Transverse colon (tissue), 4 donors: ENCODE results near the gene BANF2. TPM values are rescaled to one million over a fixed set of nuclear protein-coding genes. Genes with fewer than 3 reads are reported as not detected.

ENCODE experiments used
- DNase-seq: peaks from one replicate; pipeline ENCODE4 v3.0.0-alpha.2; 2019
- H3K27ac ChIP-seq, 4 donors: fragments of 200-600 bp; sonication (generic); 2 replicates each; pipeline ENCODE4 v1.5.1; 2016 to 2018; ENCODE audit warnings: inconsistent platforms in 4 of 4
- H3K27me3 ChIP-seq: fragments of 200-600 bp; sonication (generic); 2 replicates; pipeline ENCODE4 v1.5.1; 2017; ENCODE audit warnings: inconsistent platforms
- H3K36me3 ChIP-seq, 4 donors: fragments of 200-600 bp; sonication (generic); 2 replicates each; pipeline ENCODE4 v1.5.1; 2017 to 2019; ENCODE audit warnings: inconsistent platforms in 4 of 4
- H3K4me1 ChIP-seq, 4 donors: fragments of 200-600 bp; sonication (generic); 2 replicates each; pipeline ENCODE4 v1.5.1; 2017 to 2020; ENCODE audit warnings: inconsistent platforms in 4 of 4
- H3K4me3 ChIP-seq, 4 donors: fragments of 200-600 bp; sonication (generic); 1 replicate in 1 of 4; 2 replicates in 3 of 4; pipeline versions ENCODE4 v1.5.1 to v1.6.1; 2017 to 2019; ENCODE audit warnings: inconsistent platforms in 4 of 4
- H3K9me3 ChIP-seq, 2 donors: fragments of 200-600 bp; sonication (generic); 2 replicates each; pipeline ENCODE4 v1.5.1; 2017 to 2019; ENCODE audit warnings: inconsistent platforms in 2 of 2
- EP300 ChIP-seq: sonication (generic); formaldehyde crosslinking; IDR thresholded peaks from one replicate; pipeline ENCODE4 v1.6.1; 2017; ENCODE audit warnings: antibody characterized with exemption, low read depth
- POLR2A ChIP-seq: fragments of 450-650 bp; IDR thresholded peaks from one replicate; pipeline ENCODE4 v1.6.1; 2016; ENCODE audit warnings: antibody characterized with exemption, mild to moderate bottlenecking, moderate library complexity
- POLR2AphosphoS5 ChIP-seq, 3 donors: sonication (generic); formaldehyde crosslinking; IDR thresholded peaks; one replicate each; pipeline ENCODE4 v1.6.1; 2016; ENCODE audit warnings: antibody characterized with exemption in 3 of 3
- WGBS, 2 donors: methylation state at CpG; one replicate each; pipeline ENCODE4 v1.1.5; 2018; ENCODE audit warnings: low coverage in 1 of 2; 5-methylcytosine and 5-hydroxymethylcytosine counted together
- in situ Hi-C, 4 donors: fragments of 200-750 bp; cut with MboI; loops; one replicate each; pipeline versions ENCODE4 v1.15.0 to v1.15.1; 2017; ENCODE audit warnings: low sequenced_read_pairs in 3 of 4, low pct_ligation_motif_present in 1 of 4, low pct_unique_long_range_greater_than_20kb in 1 of 4
- intact Hi-C: fragments of 100-400 bp; cut with DNase I; formaldehyde crosslinking; loops from one replicate; pipeline ENCODE4 v1.15.1; 2023; ENCODE audit warnings: low total_unique reads
- total RNA-seq, 4 donors: library from RNA; depleted of rRNA; stranded (reverse); fragments of >200 nt; gene quantifications; one replicate each; pipeline ENCODE4 v1.1.0, GENCODE V29; 2016
- TF ChIP-seq, protein P1 (sequence below), 5 experiments: fragments of 200-600 bp in 3 of 5; fragments of 450-650 bp in 2 of 5; sonication (generic) in 3 of 5; IDR thresholded peaks; 1 replicate in 2 of 5; 2 replicates in 3 of 5; pipeline ENCODE4 v1.5.1; 2016 to 2017; ENCODE audit warnings: antibody characterized with exemption in 5 of 5, inconsistent platforms in 3 of 5, mild to moderate bottlenecking in 2 of 5, moderate library complexity in 1 of 5

BANF2 gene
- total RNA-seq, 4 donors from 2014 or later, result not detected

DNA sequence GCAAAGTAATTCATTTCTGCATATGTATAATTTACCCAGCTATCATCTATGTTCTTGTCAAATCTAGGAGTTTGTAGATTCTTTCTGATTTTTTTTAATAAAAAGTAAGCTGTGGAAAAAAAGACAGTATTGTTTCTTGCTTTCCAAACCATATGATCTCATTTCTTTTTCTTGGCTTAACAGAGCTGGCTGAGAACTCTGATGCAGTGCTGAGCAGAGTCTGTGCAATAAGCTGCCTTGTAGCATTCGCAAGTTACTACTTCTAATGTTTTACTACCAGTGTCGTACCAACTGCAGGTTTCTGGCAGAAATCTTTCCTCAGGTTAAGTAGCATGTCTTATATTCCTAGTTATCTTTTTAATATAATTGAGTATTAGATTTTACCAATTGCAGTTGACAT, 33.3 kb upstream of the BANF2 start:
- in situ Hi-C loops (loop anchor here in 2 of 4 donors (25.0 kb wide), 2 partner anchors 246 to 271 kb away; no protein-coding TSS in a partner anchor), intact Hi-C loops (no loop called here)
- H3K4me1 ChIP-seq, result peaks cover 1 to 62% (median 18%) of the 10 kb centered on the region in 4 donors
- no peak for DNase-seq
- no peaks in the 10 kb centered on the region for H3K27me3 ChIP-seq
- no peak overlapping the region for H3K27ac ChIP-seq
- WGBS, 2 donors, result 75% methylated on average over 2 of the region's 2 CpGs; no CpG with 5 or more reads in 1 of the 2 donors
- H3K36me3 ChIP-seq, result no peaks in the 10 kb centered on the region
- H3K4me3 ChIP-seq, result no peak overlapping the region
- no peaks in the 10 kb centered on the region for H3K9me3 ChIP-seq
- TF ChIP-seq POLR2A (no peak), POLR2AphosphoS5 (IDR thresholded peaks at IDR 0.05) (no peak), EP300 (no peak)
- TF ChIP-seq, protein P1, sequence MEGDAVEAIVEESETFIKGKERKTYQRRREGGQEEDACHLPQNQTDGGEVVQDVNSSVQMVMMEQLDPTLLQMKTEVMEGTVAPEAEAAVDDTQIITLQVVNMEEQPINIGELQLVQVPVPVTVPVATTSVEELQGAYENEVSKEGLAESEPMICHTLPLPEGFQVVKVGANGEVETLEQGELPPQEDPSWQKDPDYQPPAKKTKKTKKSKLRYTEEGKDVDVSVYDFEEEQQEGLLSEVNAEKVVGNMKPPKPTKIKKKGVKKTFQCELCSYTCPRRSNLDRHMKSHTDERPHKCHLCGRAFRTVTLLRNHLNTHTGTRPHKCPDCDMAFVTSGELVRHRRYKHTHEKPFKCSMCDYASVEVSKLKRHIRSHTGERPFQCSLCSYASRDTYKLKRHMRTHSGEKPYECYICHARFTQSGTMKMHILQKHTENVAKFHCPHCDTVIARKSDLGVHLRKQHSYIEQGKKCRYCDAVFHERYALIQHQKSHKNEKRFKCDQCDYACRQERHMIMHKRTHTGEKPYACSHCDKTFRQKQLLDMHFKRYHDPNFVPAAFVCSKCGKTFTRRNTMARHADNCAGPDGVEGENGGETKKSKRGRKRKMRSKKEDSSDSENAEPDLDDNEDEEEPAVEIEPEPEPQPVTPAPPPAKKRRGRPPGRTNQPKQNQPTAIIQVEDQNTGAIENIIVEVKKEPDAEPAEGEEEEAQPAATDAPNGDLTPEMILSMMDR (IDR thresholded peaks at IDR 0.05), result no peak

DNA sequence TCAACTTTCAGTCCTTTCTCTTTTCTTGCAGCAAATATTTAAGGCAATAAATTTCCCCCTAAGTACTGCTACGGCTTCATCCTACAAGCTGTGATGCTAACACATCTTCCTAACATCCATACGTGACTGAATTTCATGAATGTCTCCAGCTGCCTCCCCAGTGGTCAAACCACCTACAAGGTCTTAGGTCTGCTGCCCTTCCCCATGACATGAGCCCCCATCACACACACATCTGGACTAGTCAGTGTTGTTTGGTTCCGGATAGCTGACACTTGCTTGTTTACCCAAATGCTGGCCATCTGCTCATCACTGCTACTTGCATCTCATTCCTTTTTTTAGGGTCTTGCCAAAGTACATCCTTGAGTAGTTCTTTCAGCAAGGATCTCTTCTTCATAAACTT, 32.3 kb upstream of the BANF2 start:
- DNase-seq, result no peak
- Histone ChIP-seq H3K4me1 (peaks cover 0 to 60% (median 11%) of the 10 kb centered on the region in 4 donors), H3K9me3 (no peaks in the 10 kb centered on the region), H3K4me3 (no peak overlapping the region), H3K36me3 (no peaks in the 10 kb centered on the region), H3K27ac (no peak overlapping the region), H3K27me3 (no peaks in the 10 kb centered on the region)
- in situ Hi-C loops (loop anchor here in 2 of 4 donors (25.0 kb wide), 2 partner anchors 245 to 270 kb away; no protein-coding TSS in a partner anchor), intact Hi-C loops (no loop called here)
- 76% methylated on average over 3 of the region's 3 CpGs; no CpG with 5 or more reads in 1 of the 2 donors for WGBS, 2 donors
- no peak for TF ChIP-seq POLR2A

DNA sequence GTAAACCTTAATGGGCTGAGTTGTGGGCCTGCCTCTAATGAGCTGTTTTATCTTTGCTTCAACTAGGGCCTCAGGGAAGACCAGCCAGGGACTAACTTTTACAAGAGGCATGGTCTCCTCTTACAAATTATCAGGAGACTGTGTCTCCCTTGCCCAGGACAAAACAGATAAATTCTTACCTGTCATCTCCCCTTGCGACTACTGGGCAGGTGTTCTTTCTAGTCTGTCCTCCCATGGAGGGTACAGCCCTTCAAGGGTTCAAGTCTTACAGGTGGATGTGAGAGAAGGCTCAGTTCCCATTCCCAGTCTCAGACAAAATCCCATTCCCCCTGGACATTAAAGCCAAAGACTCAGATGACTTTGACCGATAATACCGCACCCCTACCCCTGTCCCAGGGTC, 31.3 kb upstream of the BANF2 start:
- TF ChIP-seq EP300, result no peak
- DNase-seq, result no peak
- no peak overlapping the region for H3K27ac ChIP-seq
- in situ Hi-C loops (loop anchor here in 2 of 4 donors (25.0 kb wide), 2 partner anchors 244 to 269 kb away; no protein-coding TSS in a partner anchor), intact Hi-C loops (no loop called here)
- H3K27me3 ChIP-seq, result no peaks in the 10 kb centered on the region
- H3K9me3 ChIP-seq, result no peaks in the 10 kb centered on the region
- H3K4me1 ChIP-seq, result peaks cover 0 to 57% (median 5%) of the 10 kb centered on the region in 4 donors
- whole genome bisulfite sequencing, 2 donors, result 100% methylated on average over 2 to 3 of the region's 3 CpGs
- no peaks in the 10 kb centered on the region for H3K36me3 ChIP-seq
- H3K4me3 ChIP-seq, result no peak overlapping the region

DNA sequence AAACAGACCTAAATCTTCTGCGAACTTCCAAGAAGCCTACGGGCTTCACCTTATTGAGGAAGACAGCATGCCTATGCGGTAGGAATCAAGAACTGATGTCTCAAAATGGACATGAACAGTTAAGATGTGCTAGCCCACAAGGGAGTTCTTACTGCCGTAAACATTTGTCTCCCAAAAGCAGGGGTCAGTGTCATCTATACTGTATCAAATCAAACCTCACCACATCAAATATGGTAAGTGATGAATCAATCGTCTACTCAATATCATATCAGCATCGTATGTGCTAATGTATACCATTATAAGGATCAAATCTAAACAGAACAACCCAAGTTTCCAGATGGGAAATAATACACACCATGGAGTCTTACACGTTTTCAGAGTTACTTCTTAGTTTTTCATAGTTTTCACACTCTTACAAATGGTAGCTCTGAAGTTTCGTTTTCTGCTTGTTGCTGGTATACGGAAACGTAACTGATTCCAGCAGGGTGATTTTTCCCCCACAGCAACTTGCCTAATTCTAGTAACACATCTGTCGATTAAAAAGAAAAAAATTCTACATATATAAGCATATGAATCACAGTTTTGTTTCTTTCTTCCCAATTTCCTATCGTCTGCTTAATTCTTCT, 30.3 kb upstream of the BANF2 start:
- Histone ChIP-seq H3K36me3 (no peaks in the 10 kb centered on the region), H3K9me3 (no peaks in the 10 kb centered on the region), H3K27ac (no peak overlapping the region), H3K4me3 (no peak overlapping the region), H3K27me3 (no peaks in the 10 kb centered on the region), H3K4me1 (peaks cover 0 to 63% (median 1%) of the 10 kb centered on the region in 4 donors)
- 87 to 88% methylated on average over 9 to 12 of the region's 12 CpGs for WGBS, 2 donors
- no peak for DNase-seq
- in situ Hi-C loops, result loop anchor here in 2 of 4 donors (25.0 kb wide), 2 partner anchors 243 to 268 kb away; no protein-coding TSS in a partner anchor
- intact Hi-C loops, result no loop called here
- TF ChIP-seq POLR2A, result no peak
- TF ChIP-seq EP300, result no peak
- TF ChIP-seq, protein P1 (IDR thresholded peaks at IDR 0.05), result no peak
- TF ChIP-seq POLR2AphosphoS5 (IDR thresholded peaks at IDR 0.05), result no peak

DNA sequence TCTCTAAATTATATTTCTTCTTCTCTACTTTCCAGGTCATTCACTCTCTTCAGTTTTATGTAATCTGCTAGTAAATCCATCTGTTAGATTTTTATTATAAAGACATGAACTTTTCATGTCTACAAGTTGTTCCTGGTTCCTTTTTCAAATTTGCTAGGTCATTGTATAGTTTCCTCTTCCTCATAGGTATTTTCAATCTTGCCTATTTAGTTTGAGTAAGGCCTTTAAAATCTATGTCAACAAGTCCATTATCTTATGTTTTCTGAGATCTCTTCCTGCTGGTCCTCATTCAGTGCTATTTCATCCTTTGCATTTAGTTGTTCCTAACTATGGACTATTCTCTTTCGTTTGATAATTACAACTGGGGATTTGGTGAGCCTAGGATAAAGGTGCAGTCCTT, 28.8 kb upstream of the BANF2 start:
- TF ChIP-seq, protein P1 (IDR thresholded peaks at IDR 0.05), result no peak
- in situ Hi-C loops, result loop anchor here in 3 of 4 donors (10.0 to 25.0 kb wide), 3 partner anchors 224 to 266 kb away; no protein-coding TSS in a partner anchor
- Histone ChIP-seq H3K36me3 (no peaks in the 10 kb centered on the region), H3K4me1 (peaks cover 0 to 61% (median 15%) of the 10 kb centered on the region in 4 donors), H3K4me3 (no peak overlapping the region), H3K27me3 (no peaks in the 10 kb centered on the region), H3K9me3 (no peaks in the 10 kb centered on the region), H3K27ac (no peak overlapping the region)
- WGBS, 2 donors, result 86% methylated on average over 1 of the region's 1 CpG
- DNase-seq, result no peak
- intact Hi-C loops, result no loop called here
